ENCODE results near the gene CYP3A4. TPM values are rescaled to one million over a fixed set of nuclear protein-coding genes. Genes with fewer than 3 reads are reported as not detected.

CYP3A4 gene
- total RNA-seq, 1 experiment from 2014 or later: not detected

- H2AK5ac ChIP-seq (ENCODE audit: insufficient read length, low read length): no peak overlapping the region
- TF ChIP-seq CTCF (conservative IDR thresholded peaks at IDR 0.05): no peak
- no peaks in the 10 kb centered on the region for H3K79me2 ChIP-seq (ENCODE audit: insufficient read depth, low read length)
- no peak overlapping the region for H3K9ac ChIP-seq (ENCODE audit: extremely low read depth, insufficient read length, low read length)
- no peaks in the 10 kb centered on the region for H3K23me2 ChIP-seq (ENCODE audit: insufficient read length, low read depth, low read length, poor library complexity, severe bottlenecking)
- no peak overlapping the region for H2BK5ac ChIP-seq (ENCODE audit: insufficient read length, low read length)
- H2AFZ ChIP-seq (ENCODE audit: low read length): no peak overlapping the region
- H3K27me3 ChIP-seq (ENCODE audit: insufficient read depth, low read length): no peaks in the 10 kb centered on the region
- H2BK20ac ChIP-seq (ENCODE audit: low read depth, low read length, poor library complexity, severe bottlenecking): no peak overlapping the region
- H3K4me1 Mint-ChIP-seq: peaks cover 0 to 26% of the 10 kb centered on the region in 2 experiments; a peak in 3 of 4 replicates
- H3K9me3 Mint-ChIP-seq: peaks cover 0 to 2% of the 10 kb centered on the region in 2 experiments; a peak in 2 of 5 replicates
- H4K8ac ChIP-seq (replicated peaks; ENCODE audit: insufficient read length, low read depth, low read length): no peak overlapping the region
- H2BK120ac ChIP-seq (ENCODE audit: low read depth, low read length, poor library complexity, severe bottlenecking): no peak overlapping the region
- peaks cover 8% of the 10 kb centered on the region for H3K27me3 Mint-ChIP-seq (ENCODE audit: low read depth)
- H3K27ac ChIP-seq (ENCODE audit: insufficient read length, low read depth, low read length): no peak overlapping the region
- no peak overlapping the region for H2BK15ac ChIP-seq (ENCODE audit: low read depth, low read length)
- no peaks in the 10 kb centered on the region for H3K9me3 ChIP-seq (ENCODE audit: control insufficient read depth, low read depth, low read length)
- H3K4me3 Mint-ChIP-seq: no peak overlapping the region
- H3K18ac ChIP-seq (ENCODE audit: insufficient read length, low read depth, low read length): no peak overlapping the region
- H3K23ac ChIP-seq (ENCODE audit: insufficient read length, low read depth, low read length): no peak overlapping the region
- H3K4ac ChIP-seq (ENCODE audit: low read depth, low read length): no peak overlapping the region
- no CpG with 5 or more reads among the region's 5 CpGs for WGBS (ENCODE audit: extremely low coverage, insufficient read length, low lambda C conversion rate)
- H3K27ac Mint-ChIP-seq: no peak overlapping the region
- H4K20me1 ChIP-seq (ENCODE audit: control insufficient read depth, insufficient read depth, insufficient read length): no peaks in the 10 kb centered on the region
- no peak overlapping the region for H3K14ac ChIP-seq (ENCODE audit: insufficient read depth, low read length)
- H3T11ph ChIP-seq (ENCODE audit: low read length): no peak overlapping the region
- no peak overlapping the region for H4K91ac ChIP-seq (ENCODE audit: insufficient read length, low read depth, low read length)
- no peaks in the 10 kb centered on the region for H3K79me1 ChIP-seq (ENCODE audit: insufficient read depth, low read depth, low read length, poor library complexity, severe bottlenecking)
- no peak overlapping the region for H4K5ac ChIP-seq (ENCODE audit: insufficient read length, low read depth, low read length)
- DNase-seq: no peak
- H3K4me1 ChIP-seq (ENCODE audit: insufficient read depth, low read length): peaks cover 4% of the 10 kb centered on the region; the same call in 1 of the 2 replicates
- H2BK12ac ChIP-seq (ENCODE audit: insufficient read length, low read depth, low read length): no peak overlapping the region
- H3K4me2 ChIP-seq (ENCODE audit: insufficient read depth, insufficient read length, low read length): no peak overlapping the region
- H3K56ac ChIP-seq (ENCODE audit: insufficient read length, low read depth, low read length): no peak overlapping the region
- H3K36me3 Mint-ChIP-seq (ENCODE audit: insufficient read depth in 1 of 3, low read depth in 3 of 3): no peaks in the 10 kb centered on the region; a peak in 1 of 7 replicates
Measured at GRCh38 chr7:99740573-99741440, 43.2 kb downstream of the CYP3A4 start.
